ENCODE results near the gene BNIP3. TPM values are rescaled to one million over a fixed set of nuclear protein-coding genes. Genes with fewer than 3 reads are reported as not detected.

Gene BNIP3
- total RNA-seq, 1 donor from 2014 or later, result 95.6 TPM

GRCh38 chr10:131949041-131949862 is 32.5 kb downstream of the BNIP3 start:
- no peak for DNase-seq

- no peak for DNase-seq
These were observed 33.2 kb downstream of the BNIP3 start for GRCh38 chr10:131948501-131948900.

GRCh38 chr10:131947631-131948347 is 33.9 kb downstream of the BNIP3 start:
- DNase-seq, result peak; percentile 90

- DNase-seq, result peak; percentile 39
These were observed 34.8 kb downstream of the BNIP3 start for GRCh38 chr10:131946880-131947279.

- peak; percentile 69 for DNase-seq
These were observed 35.4 kb downstream of the BNIP3 start for GRCh38 chr10:131946321-131946751.

- no peak for DNase-seq
These were observed 36.6 kb downstream of the BNIP3 start for GRCh38 chr10:131944976-131945695.

GRCh38 chr10:131944412-131944811 is 37.3 kb downstream of the BNIP3 start:
- no peak for DNase-seq

- DNase-seq, result peak; percentile 47
These were observed 38.5 kb downstream of the BNIP3 start for GRCh38 chr10:131943021-131943814.

GRCh38 chr10:131942455-131942854 is 39.3 kb downstream of the BNIP3 start:
- no peak for DNase-seq

- no peak for DNase-seq
These were observed 43.0 kb downstream of the BNIP3 start for GRCh38 chr10:131938681-131939080.

- no peak for DNase-seq
These were observed 43.9 kb downstream of the BNIP3 start for GRCh38 chr10:131937836-131938235.

- DNase-seq, result no peak
These were observed 45.0 kb downstream of the BNIP3 start for GRCh38 chr10:131936736-131937135.

GRCh38 chr10:131936294-131936693 is 45.4 kb downstream of the BNIP3 start:
- no peak for DNase-seq

GRCh38 chr10:131935260-131935659 is 46.5 kb downstream of the BNIP3 start:
- no peak for DNase-seq

- no peak for DNase-seq
These were observed 47.0 kb downstream of the BNIP3 start for GRCh38 chr10:131934769-131935168.

- no peak for DNase-seq
These were observed 48.0 kb downstream of the BNIP3 start for GRCh38 chr10:131933696-131934086.

GRCh38 chr10:131933016-131933695 is 48.6 kb downstream of the BNIP3 start:
- no peak for DNase-seq

GRCh38 chr10:131931981-131932380 is 49.7 kb downstream of the BNIP3 start:
- DNase-seq, result no peak

- DNase-seq, result no peak
These were observed 51.0 kb downstream of the BNIP3 start for GRCh38 chr10:131930586-131931330.

- DNase-seq, result no peak
These were observed 51.6 kb downstream of the BNIP3 start for GRCh38 chr10:131930150-131930549.
